HEK293 (cell line): ENCODE data around the gene PSAP.
A peak's percentile ranks its signal among the peaks of the same experiment; 100 is the strongest.

Experiments
- ELK4 ChIP-seq: IDR thresholded peaks from 2 replicates; pipeline ENCODE4 v1.6.1; 2011; ENCODE audit warnings: mild to moderate bottlenecking, low read depth, low read length, borderline replicate concordance
- GLIS1 ChIP-seq: fragments of 450-650 bp; formaldehyde crosslinking; IDR thresholded peaks from 2 replicates; pipeline ENCODE4 v1.5.1; 2016; ENCODE audit warnings: missing biosample characterization, missing genetic modification characterization
- KLF1 ChIP-seq: fragments of 450-650 bp; formaldehyde crosslinking; IDR thresholded peaks from 2 replicates; pipeline ENCODE4 v1.5.1; 2016; ENCODE audit warnings: missing biosample characterization, missing genetic modification characterization
- KLF16 ChIP-seq: fragments of 450-650 bp; formaldehyde crosslinking; IDR thresholded peaks from 2 replicates; pipeline ENCODE4 v1.5.1; 2017; ENCODE audit warnings: missing biosample characterization, missing genetic modification characterization
- KLF9 ChIP-seq: fragments of 450-650 bp; formaldehyde crosslinking; IDR thresholded peaks from 2 replicates; pipeline ENCODE4 v1.5.1; 2016; ENCODE audit warnings: missing biosample characterization, missing genetic modification characterization, low read depth
- SP2 ChIP-seq: fragments of 450-650 bp; formaldehyde crosslinking; IDR thresholded peaks from 2 replicates; pipeline ENCODE4 v1.5.1; 2016; ENCODE audit warnings: missing biosample characterization, missing genetic modification characterization
- TRIM28 ChIP-seq: IDR thresholded peaks from 2 replicates; pipeline ENCODE4 v1.6.1; 2011; ENCODE audit warnings: low read length, control low read depth, borderline replicate concordance
- ZBTB44 ChIP-seq: fragments of 450-650 bp; IDR thresholded peaks from 2 replicates; pipeline ENCODE4 v1.5.1; 2018; ENCODE audit warnings: missing biosample characterization, mild to moderate bottlenecking, missing genetic modification characterization
- ZNF114 ChIP-seq: fragments of 450-650 bp; formaldehyde crosslinking; IDR thresholded peaks from 2 replicates; pipeline ENCODE4 v1.5.0; 2017; ENCODE audit warnings: missing biosample characterization, missing genetic modification characterization
- ZNF18 ChIP-seq: fragments of 450-650 bp; formaldehyde crosslinking; IDR thresholded peaks from 2 replicates; pipeline ENCODE4 v1.5.1; 2016; ENCODE audit warnings: missing biosample characterization, missing genetic modification characterization
- ZNF280D ChIP-seq: fragments of 450-650 bp; formaldehyde crosslinking; IDR thresholded peaks from 2 replicates; pipeline ENCODE4 v1.5.1; 2016; ENCODE audit warnings: missing biosample characterization, missing genetic modification characterization
- ZNF449 ChIP-seq: fragments of 450-650 bp; formaldehyde crosslinking; IDR thresholded peaks from 2 replicates; pipeline ENCODE4 v1.5.1; 2017; ENCODE audit warnings: missing biosample characterization, mild to moderate bottlenecking, missing genetic modification characterization, moderate library complexity
- ZNF518A ChIP-seq: fragments of 450-650 bp; formaldehyde crosslinking; conservative IDR thresholded peaks from 2 replicates; pipeline ENCODE4 v1.5.1; 2016; ENCODE audit warnings: low read depth, missing biosample characterization, missing genetic modification characterization
- ZNF623 ChIP-seq: fragments of 450-650 bp; formaldehyde crosslinking; IDR thresholded peaks from 2 replicates; pipeline ENCODE4 v1.5.1; 2016; ENCODE audit warnings: missing biosample characterization, missing genetic modification characterization
- ZNF639 ChIP-seq: fragments of 450-650 bp; formaldehyde crosslinking; IDR thresholded peaks from 2 replicates; pipeline ENCODE4 v1.5.1; 2016; ENCODE audit warnings: missing biosample characterization, missing genetic modification characterization
- ZNF692 ChIP-seq: fragments of 450-650 bp; formaldehyde crosslinking; IDR thresholded peaks from 2 replicates; pipeline ENCODE4 v1.5.1; 2016; ENCODE audit warnings: missing biosample characterization, missing genetic modification characterization
- ZNF791 ChIP-seq: fragments of 450-650 bp; formaldehyde crosslinking; IDR thresholded peaks from 2 replicates; pipeline ENCODE4 v1.5.1; 2016; ENCODE audit warnings: missing biosample characterization, missing genetic modification characterization
- ZNF843 ChIP-seq: fragments of 450-650 bp; formaldehyde crosslinking; IDR thresholded peaks from 2 replicates; pipeline ENCODE4 v1.5.1; 2016; ENCODE audit warnings: missing biosample characterization, missing genetic modification characterization
- ZSCAN18 ChIP-seq: fragments of 450-650 bp; formaldehyde crosslinking; IDR thresholded peaks from 2 replicates; pipeline ENCODE4 v1.5.1; 2016; ENCODE audit warnings: missing biosample characterization, missing genetic modification characterization
- ZSCAN23 ChIP-seq: fragments of 450-650 bp; formaldehyde crosslinking; IDR thresholded peaks from 2 replicates; pipeline ENCODE4 v1.5.1; 2016; ENCODE audit warnings: missing biosample characterization, missing genetic modification characterization

PSAP gene

GRCh38 chr10:71771821-71772617 lies 79.0 kb downstream of the PSAP start (continued):
- no peak for TF ChIP-seq ZNF280D
- no peak for TF ChIP-seq ELK4
- TF ChIP-seq SP2 (tag by site-specific recombination) = peak; percentile 69
- no peak for TF ChIP-seq ZNF639 (tag by site-specific recombination)
- no peak for TF ChIP-seq KLF16 (tag by site-specific recombination)
- TF ChIP-seq KLF1 (tag by site-specific recombination) = peak; percentile 51
- TF ChIP-seq ZSCAN18 = no peak
- peak; percentile 99 for TF ChIP-seq ZNF692 (tag by site-specific recombination)
- TF ChIP-seq ZNF449 (tag by site-specific recombination) = no peak
- peak; percentile 80 for TF ChIP-seq GLIS1 (tag by site-specific recombination)
- TF ChIP-seq ZNF791 (tag by site-specific recombination) = no peak
- TF ChIP-seq ZNF114 = no peak
- TF ChIP-seq KLF9 (tag by site-specific recombination) = no peak
- no peak for TF ChIP-seq ZNF623 (tag by site-specific recombination)
- TF ChIP-seq ZNF843 (tag by site-specific recombination) = no peak
- TF ChIP-seq ZBTB44 (tag by site-specific recombination) = no peak
- TF ChIP-seq ZNF518A = no peak
- TF ChIP-seq TRIM28 = no peak
- no peak for TF ChIP-seq ZSCAN23
- TF ChIP-seq ZNF18 (tag by site-specific recombination) = no peak
